ENCODE data around the gene HCK.
"Not testable (repeated sequence)": the region's sequence is repeated elsewhere in the genome, so short reads cannot be mapped to it uniquely, and the experiment has no call there.

HCK gene

GRCh38 chr20:32029561-32029960 is 22.5 kb upstream of the HCK start:
- DNase-seq, result no peak

DNA sequence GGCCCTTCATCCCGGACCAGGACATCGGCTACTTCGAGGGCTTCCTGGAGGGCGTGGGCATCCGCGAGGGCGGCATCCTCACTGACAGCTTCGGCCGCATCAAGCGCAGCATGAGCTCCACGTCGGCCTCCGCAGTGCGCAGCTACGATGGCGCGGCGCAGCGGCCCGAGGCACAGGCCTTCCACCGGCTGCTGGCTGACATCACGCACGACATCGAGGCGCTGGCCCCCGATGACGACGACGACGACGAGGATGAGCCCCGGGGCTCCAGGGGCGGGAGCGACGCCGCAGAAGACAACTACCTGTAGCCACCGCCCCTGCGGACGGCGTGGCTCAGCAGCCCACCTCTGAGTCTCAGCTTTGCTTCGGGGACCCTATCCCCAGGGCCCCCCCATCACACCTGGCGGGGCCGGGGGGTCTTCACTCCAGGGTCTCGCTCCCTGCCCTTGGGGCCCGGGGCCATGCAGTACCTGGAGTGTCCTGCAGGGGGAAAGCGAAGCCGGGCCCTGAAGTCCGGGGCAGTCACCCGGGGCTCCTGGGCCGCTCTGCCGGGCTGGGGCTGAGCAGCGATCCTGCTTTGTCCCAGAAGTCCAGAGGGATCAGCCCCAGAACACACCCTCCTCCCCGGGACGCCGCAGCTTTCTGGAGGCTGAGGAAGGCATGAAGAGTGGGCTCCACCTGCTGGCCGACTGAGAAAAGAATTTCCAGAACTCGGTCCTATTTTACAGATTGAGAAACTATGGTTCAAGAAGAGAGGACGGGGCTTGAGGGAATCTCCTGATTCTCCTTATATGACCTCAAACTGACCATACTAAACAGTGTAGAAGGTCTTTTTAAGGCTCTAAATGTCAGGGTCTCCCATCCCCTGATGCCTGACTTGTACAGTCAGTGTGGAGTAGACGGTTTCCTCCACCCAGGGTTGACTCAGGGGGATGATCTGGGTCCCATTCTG is 20.8 kb upstream of the HCK start:
- DNase-seq, result no peak

DNA sequence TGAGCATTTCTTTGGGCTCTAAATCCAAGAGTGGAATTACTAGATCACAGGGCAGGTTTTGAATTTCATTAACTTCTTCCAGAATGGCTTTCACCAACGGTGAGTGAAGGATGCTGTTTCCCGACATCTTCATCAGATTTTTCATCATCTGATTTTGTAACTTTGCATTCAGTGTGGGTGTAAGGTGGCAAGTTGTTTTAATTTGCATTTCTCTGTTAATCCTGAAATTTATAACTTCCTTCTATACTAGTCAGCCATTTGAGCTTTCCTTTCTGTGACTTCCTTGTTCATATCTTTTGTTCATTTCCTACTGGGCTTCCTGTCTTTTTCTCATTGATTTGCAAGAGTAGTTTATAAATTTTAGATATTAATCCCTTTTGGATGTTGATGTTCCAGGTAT is 18.7 kb upstream of the HCK start:
- no peak for DNase-seq

DNA sequence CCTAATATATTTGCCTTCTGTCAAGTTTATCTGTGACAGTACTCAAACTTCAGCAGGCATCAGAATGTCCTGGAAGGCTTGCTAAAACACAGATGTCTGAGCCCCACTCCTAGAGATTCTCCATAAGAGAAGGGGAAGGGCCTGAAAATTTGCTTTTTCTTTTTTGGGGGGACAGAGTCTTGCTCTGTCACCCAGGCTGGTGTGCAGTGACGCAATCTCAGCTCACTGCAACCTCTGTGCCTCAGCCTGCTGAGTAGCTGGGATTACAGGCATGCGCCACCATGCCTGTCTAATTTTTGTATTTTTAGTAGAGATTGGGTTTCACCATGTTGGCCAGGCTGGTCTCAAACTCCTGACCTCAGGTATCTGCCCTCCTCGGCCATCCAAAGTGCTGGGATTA is 18.3 kb upstream of the HCK start:
- not testable (repeated sequence) for DNase-seq

DNA sequence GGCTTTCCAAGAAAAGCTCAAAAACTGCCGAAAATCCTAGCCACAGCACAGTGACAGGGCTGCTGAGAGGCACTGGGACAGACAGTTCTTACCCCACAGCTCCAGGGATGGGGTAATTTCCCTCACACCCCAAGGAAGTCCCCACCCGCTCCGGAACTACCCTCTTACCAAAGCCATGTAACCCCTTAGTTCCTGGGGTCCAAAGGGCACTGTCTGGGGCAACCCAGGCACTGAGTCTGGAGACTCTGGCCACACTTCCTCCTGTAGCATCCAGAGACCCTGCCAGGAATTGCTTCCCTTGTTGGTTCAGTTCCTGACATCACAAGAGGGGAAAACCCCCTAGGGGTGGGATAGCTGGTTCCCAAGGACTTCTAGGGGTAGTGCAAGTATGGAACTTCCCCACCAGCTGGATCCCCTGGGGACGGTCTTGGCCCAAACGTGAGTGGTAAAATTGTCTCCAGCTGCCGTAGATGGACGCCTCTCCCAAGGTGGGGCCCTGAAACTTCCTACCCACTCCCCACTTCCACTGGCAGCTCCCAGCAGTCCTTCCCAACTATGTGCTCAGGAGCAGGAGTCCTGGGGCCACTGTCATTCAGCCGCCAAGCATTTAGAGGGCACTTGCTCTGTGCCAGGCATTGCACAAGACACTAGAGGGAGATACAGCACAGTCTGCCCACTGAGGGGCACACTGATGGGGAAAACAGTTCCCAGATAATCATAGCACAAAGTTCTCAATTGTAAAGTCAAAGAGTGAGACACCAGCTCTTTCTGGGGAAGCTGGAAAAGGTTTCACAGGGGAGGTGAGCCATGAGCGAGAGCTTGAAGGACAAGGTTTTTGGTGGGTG is 17.2 kb upstream of the HCK start:
- no peak for DNase-seq

GRCh38 chr20:32035426-32035779 is 16.6 kb upstream of the HCK start:
- no peak for DNase-seq

DNA sequence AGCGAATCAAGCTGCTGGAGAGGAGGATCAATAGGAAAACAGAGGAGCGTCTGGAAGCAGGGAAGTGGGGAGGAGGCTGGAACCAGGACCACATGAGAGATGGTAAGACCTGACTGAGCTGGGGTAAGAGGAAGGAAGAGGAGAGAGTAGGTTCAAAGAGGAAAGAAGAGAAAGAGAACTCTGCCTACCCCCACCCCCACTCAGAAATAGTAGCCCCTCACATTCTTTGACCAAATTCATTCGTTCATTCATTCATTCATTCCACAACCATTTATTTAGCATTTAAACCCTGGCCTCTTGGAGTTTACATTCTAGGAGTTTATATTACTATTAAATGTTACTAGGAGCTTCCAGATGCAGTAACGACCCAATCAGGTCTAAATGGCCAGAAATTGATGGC is 15.8 kb upstream of the HCK start:
- no peak for DNase-seq

DNA sequence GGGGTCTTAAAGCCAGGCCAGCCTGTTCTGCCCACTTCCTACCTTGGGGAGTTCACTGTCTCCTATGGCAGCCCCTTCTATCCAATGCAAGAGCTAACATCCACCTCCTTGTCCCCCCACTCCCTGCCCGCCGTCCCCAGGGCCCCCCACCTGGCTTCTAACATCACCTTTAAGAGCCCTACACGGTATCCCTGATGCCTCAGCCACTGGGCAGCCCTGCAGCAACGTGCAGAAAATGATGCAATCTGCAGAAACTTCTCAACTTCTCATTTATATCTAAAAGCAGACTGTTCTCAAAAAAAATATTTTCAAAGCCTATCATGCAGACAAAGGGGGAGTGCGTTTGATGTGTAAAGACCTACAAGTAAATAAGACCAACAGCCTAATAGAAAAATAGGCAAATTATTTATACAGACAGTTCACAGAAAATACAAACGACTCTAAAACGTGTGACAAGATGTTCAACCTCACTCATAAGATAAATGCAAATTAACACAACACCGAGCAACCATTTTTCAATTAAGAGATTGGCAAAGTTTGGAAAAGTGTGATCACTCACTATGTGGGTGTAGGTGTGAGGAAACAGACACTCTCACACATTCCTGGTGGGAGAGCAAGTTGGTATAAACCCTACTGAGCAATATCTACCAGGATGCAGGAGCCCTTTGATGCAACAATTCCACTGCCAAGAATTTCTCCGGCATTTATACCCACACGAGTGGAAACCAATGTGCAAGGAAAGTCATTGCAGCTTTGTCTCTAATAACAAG is 15.1 kb upstream of the HCK start:
- no peak for DNase-seq

DNA sequence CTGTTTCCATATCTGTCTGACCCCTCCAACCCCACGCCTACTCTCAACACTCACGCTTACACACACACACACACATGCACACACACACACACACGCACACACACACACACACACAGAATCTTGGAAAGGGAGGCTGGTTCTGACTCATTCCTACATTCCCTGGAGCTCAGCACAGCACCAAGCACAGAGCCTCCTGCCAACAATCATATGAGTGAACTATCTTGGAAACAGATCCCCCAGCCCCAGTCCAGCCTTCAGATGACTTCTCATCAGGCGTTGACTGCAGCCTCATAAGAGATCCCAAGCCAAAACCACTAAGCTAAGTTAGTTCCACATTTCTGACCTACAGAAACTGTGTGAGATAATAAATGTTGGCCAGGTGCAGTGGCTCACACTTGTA is 14.1 kb upstream of the HCK start:
- DNase-seq, result no peak

DNA sequence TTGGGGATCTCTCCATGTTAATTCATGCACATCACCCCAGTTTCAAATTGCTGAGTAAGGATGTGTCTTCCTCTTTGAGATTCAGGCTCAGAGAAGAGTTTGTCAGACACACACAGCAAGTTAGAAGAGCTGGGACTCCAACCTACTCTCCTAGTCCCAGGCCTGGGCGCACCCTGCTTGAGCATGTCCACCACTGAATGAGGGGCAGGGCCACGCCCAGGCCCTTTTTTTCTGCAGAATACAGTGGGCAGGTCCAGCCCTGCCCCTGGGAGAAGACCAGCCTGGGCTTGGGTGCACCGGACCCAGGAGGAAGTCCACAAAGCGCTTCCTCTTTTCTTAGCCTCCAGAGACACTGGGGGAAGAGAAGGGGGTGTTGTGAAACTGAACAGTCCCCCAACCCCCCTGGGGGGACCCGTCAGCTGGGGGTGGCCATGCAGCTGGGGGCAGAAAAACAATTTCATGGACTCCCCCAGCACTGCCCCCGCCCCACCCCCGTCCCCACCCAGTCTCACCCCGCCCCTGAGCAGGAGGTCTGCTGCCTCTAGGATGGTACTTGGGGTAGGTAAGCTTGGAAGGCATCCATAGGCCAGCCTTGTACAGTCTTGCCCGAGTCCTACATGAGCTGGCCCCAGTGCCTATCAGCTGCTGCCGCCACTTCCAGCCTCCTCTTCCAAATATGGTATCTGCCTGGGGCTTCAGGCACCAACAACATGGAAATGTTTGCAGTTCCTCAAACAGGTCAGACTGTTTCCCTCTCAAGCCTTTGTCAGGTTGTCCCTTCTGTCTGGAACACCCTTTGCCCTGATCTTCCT is 11.7 kb upstream of the HCK start:
- no peak for DNase-seq

GRCh38 chr20:32045999-32046398 is 6.0 kb upstream of the HCK start:
- no peak for DNase-seq

DNA sequence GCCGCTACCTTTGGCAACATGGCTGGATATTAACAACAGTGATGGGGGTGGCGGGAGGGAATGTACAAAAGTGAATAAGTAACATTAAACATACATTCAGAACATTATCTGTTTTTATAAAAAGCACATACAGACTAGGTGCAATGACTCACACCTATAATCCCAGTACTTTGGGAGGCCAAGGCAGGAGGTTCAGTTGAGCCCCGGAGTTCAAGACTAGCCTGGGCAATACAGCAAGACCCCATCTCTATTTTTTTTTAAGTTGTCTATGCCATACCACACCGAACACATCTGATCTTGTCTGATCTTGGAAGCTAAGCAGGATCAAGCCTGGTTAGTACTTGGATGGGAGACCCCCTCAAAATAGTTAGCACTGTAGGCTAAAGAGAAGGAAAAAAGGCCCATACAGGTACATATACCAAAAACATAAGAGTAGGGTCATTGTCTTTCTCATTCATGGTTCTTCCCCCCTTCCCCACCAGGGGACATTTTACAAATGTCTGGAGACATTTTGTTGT is 1.7 kb upstream of the HCK start:
- no peak for DNase-seq

DNA sequence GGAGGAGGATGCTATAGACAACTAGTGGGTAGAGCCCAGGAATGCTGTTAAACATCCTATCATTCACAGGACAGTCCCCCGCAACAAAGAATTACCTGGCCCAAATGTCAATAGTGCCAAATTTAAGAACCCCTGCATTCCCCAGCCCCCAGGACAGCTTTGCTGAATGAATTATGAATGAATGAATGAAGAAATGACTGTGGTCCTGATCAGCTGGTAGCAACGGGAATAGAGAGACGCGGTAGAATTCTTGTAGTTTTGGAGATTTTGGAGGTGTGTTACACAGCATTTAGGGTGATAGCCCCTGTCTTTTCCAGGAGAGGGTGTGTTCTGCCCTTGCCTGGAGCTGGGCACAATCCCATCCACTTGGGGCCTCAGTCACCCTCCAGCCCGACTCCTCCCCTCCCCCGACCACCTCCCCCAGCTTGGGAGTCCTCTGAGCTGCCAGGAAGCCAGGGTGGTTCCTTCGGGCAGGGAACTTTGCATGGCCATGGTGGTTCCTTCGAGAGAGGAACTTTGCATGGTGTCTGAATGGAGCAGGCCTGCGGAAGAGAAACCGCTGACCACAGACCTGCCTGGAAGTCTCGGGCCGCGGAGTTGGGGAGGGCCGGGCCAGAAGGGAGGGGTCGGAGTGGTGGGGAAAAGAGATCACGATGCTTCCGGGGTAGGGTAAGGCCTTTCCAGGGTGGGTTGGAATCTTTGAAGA is 1.0 kb upstream of the HCK start:
- DNase-seq, result no peak

- DNase-seq, result no peak
Observed at GRCh38 chr20:32051720-32052089, 337 bp upstream of the HCK start.

DNA sequence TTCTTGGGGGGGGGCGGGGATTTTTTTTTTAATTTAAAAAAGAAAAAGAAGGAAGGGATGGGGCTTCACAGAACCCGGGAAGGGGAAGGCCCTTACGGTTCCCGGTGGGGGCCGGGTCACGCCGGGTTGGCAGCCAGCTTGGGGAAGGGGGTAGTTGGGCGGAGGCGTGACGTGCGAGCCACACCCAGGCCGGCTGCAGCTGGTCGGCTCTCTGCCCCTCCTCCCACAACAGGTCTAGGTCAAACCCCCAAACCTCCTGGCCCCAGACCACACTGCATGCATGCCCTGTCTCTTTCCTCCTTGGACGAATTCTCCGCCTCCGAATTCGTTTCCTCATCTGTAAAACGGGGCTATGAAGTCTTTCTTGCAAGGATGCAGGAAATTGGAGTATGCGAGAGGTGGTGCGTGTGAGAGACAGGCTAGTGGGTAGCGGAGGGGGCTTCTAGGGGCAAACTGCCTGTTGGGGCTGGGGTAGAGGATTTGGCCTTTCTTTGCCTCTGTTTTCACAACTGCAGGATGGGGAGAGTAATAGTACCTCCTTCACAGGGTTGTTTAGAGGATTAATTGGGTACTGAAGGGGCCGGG is 828 bp downstream of the HCK start:
- DNase-seq, result no peak

GRCh38 chr20:32053648-32054047 is 1.6 kb downstream of the HCK start:
- DNase-seq, result no peak

DNA sequence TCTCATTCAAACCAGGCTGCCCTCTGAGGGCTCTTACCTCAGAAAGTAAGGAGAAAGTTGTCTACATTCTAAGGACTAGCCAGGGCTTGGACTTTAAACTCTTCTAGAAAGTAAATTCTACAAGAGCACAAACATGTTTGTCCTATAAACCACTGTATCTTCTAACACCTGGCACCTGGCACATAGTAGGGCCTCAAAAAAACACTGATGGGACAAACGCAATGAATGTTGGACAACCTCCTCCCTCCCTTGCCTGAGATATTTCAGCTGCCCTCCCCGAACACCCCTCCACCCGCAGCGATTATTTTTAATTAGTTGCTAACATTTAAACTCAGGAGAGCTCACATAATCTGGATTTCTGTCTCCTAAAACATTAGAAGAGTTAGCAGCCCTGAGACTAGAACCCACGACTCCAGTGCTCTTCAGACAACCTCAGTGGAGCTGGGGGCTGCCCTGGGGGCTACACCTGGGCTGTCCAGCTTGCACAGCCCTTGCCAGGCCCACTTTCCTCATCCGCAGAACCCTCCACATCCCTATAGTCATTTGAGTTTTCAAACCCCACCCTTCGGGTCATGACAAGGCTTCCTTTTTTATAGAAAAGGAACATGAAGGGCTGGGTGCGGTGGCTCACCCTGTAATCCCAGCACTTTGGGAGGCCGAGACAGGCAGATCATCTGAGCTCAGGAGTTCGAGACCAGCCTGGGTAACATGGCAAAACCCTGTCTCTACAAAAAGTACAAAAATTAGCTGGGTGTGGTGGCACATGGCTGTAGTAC is 4.9 kb downstream of the HCK start:
- DNase-seq, result no peak

GRCh38 chr20:32057656-32058184 is 5.7 kb downstream of the HCK start:
- no peak for DNase-seq

GRCh38 chr20:32059189-32059588 is 7.1 kb downstream of the HCK start:
- no peak for DNase-seq

GRCh38 chr20:32062776-32063170 is 10.7 kb downstream of the HCK start:
- no peak for DNase-seq

Measured in NCI-H1436 treated with DMSO at 0.1 percent for 48 hours (cell line).